B cell (primary cell): ENCODE data around the gene NCOA7. TPM values are rescaled to one million over a fixed set of nuclear protein-coding genes. Genes with fewer than 3 reads are reported as not detected.

ENCODE experiments used
- ATAC-seq: fragments of 200-7000 bp; cut with Tn5 transposase; one replicate; pipeline ENCODE4 v1.10.0; 2021; ENCODE audit warnings: low read depth, mild to moderate bottlenecking, moderate number of reproducible peaks, moderate library complexity
- CTCF ChIA-PET: fragments of 350-600 bp; sonication (Branson Sonifier 250); formaldehyde crosslinking; loops from one replicate; lab custom pipeline; 2021; ENCODE audit warnings: antibody characterized with exemption, inconsistent platforms; lab: Charles Lee
- POLR2A ChIA-PET: fragments of 350-600 bp; sonication (Branson Sonifier 250); formaldehyde crosslinking; loops from one replicate; lab custom pipeline; 2021; ENCODE audit warnings: antibody characterized with exemption; lab: Charles Lee
- DNase-seq: peaks from one replicate; pipeline ENCODE4 v3.0.0; 2013
- H2AFZ ChIP-seq: 2 replicates; pipeline ENCODE4 v1.6.1; 2012; ENCODE audit warnings: mild to moderate bottlenecking, low read depth, low read length; ENCODE audit not compliant: insufficient read depth, poor library complexity, severe bottlenecking
- H3K27ac ChIP-seq, 2 donors: 1 replicate in 1 of 2; 2 replicates in 1 of 2; pipeline ENCODE4 v1.5.1; 2012 to 2013; ENCODE audit warnings: low read length in 2 of 2, mild to moderate bottlenecking in 2 of 2, moderate library complexity in 1 of 2
- H3K27me3 ChIP-seq, 4 experiments: fragments of 200-600 bp in 1 of 4; sonication (generic) in 1 of 4; replicated peaks in 1 of 4; 1 replicate in 2 of 4; 2 replicates in 2 of 4; pipeline versions ENCODE4 v1.6.1 to v1.7.0; 2013 to 2016; ENCODE audit warnings: low read length in 3 of 4, mild to moderate bottlenecking in 2 of 4, mixed read lengths in 1 of 4, moderate library complexity in 1 of 4; ENCODE audit not compliant: insufficient read depth in 4 of 4, control insufficient read depth in 3 of 4; ENCODE audit errors: control extremely low read depth in 1 of 4
- H3K36me3 ChIP-seq, 2 experiments: replicated peaks in 1 of 2; 1 replicate in 1 of 2; 2 replicates in 1 of 2; pipeline versions ENCODE4 v1.6.1 to v1.7.1; 2013; ENCODE audit warnings: low read length in 1 of 2; ENCODE audit not compliant: insufficient read depth in 2 of 2, control insufficient read depth in 1 of 2; ENCODE audit errors: control extremely low read depth in 1 of 2, extremely low read depth in 1 of 2
- H3K4me1 ChIP-seq, 2 donors: fragments of 200-600 bp in 1 of 2; sonication (generic) in 1 of 2; 1 replicate in 1 of 2; 2 replicates in 1 of 2; pipeline versions ENCODE4 v1.5.1 to v1.6.1; 2013 to 2017; ENCODE audit warnings: low read length in 2 of 2; ENCODE audit not compliant: control insufficient read depth in 2 of 2, insufficient read depth in 2 of 2
- H3K4me2 ChIP-seq: replicated peaks from 2 replicates; pipeline ENCODE3; 2012; ENCODE audit warnings: mild to moderate bottlenecking, low read depth, low read length; ENCODE audit not compliant: poor library complexity, severe bottlenecking
- H3K4me3 ChIP-seq, 5 experiments: fragments of 200-600 bp in 1 of 5; sonication (generic) in 1 of 5; 1 replicate in 3 of 5; 2 replicates in 2 of 5; pipeline versions ENCODE4 v1.5.1 to v1.7.0; 2011 to 2016; ENCODE audit warnings: low read length in 4 of 5, mild to moderate bottlenecking in 4 of 5, low read depth in 2 of 5, control low read depth in 1 of 5, moderate library complexity in 1 of 5; ENCODE audit not compliant: insufficient read depth in 1 of 5; ENCODE audit errors: control extremely low read depth in 1 of 5, extremely low read depth in 1 of 5
- H3K79me2 ChIP-seq: fragments of 200-600 bp; sonication (generic); one replicate; pipeline ENCODE4 v1.6.0; 2016; ENCODE audit warnings: low read length; ENCODE audit not compliant: control insufficient read depth, insufficient read depth
- H3K9ac ChIP-seq: fragments of 200-600 bp; sonication (generic); 2 replicates; pipeline ENCODE4 v1.6.1; 2017; ENCODE audit warnings: mild to moderate bottlenecking, low read length, moderate library complexity
- H3K9me3 ChIP-seq, 3 donors: one replicate each; pipeline versions ENCODE4 v1.6.1 to v1.7.1; 2013; ENCODE audit warnings: low read length in 2 of 3; ENCODE audit not compliant: control insufficient read depth in 2 of 3, insufficient read depth in 1 of 3; ENCODE audit errors: control extremely low read depth in 1 of 3
- H4K20me1 ChIP-seq: 2 replicates; pipeline ENCODE4 v1.6.0; 2012; ENCODE audit warnings: mild to moderate bottlenecking, low read length; ENCODE audit not compliant: insufficient read depth, control insufficient read depth, poor library complexity, severe bottlenecking
- H3K27ac Mint-ChIP-seq: one replicate; pipeline ENCODE4 v1.8.0; 2021; ENCODE audit warnings: mixed read lengths
- H3K27me3 Mint-ChIP-seq: one replicate; pipeline ENCODE4 v1.8.0; 2021; ENCODE audit warnings: mixed read lengths
- H3K4me1 Mint-ChIP-seq: one replicate; pipeline ENCODE4 v1.8.0; 2021; ENCODE audit warnings: mixed read lengths
- H3K4me3 Mint-ChIP-seq: one replicate; pipeline ENCODE4 v1.8.0; 2021; ENCODE audit warnings: mixed read lengths
- H3K9me3 Mint-ChIP-seq: one replicate; pipeline ENCODE4 v1.8.0; 2022; ENCODE audit warnings: mixed read lengths; ENCODE audit not compliant: insufficient read depth
- CTCF ChIP-seq: fragments of 200-600 bp; IDR thresholded peaks from one replicate; pipeline ENCODE4 v1.8.0; 2022; ENCODE audit warnings: antibody characterized with exemption, mild to moderate bottlenecking
- EZH2 ChIP-seq: IDR thresholded peaks from 2 replicates; pipeline ENCODE4 v1.6.1; 2012; ENCODE audit warnings: borderline replicate concordance, low read depth, mild to moderate bottlenecking, moderate library complexity, low read length; ENCODE audit not compliant: insufficient read depth, poor library complexity, severe bottlenecking
- WGBS: methylation state at CpG from one replicate; pipeline ENCODE4 v1.1.5; 2013; ENCODE audit warnings: missing lambda C conversion rate; ENCODE audit not compliant: insufficient coverage; 5-methylcytosine and 5-hydroxymethylcytosine counted together
- intact Hi-C: fragments of 100-400 bp; cut with micrococcal nuclease; formaldehyde crosslinking; loops from one replicate; pipeline ENCODE4 v1.10.0; 2022
- polyA plus RNA-seq: library from polyadenylated mRNA; depleted of rRNA; stranded (reverse); fragments of >200 nt; gene quantifications from 2 replicates; pipeline ENCODE4 v1.2.3, GENCODE V29; 2012
- total RNA-seq, 2 donors: library from RNA; stranded (reverse); fragments of 120-200 nt in 1 of 2; gene quantifications; 1 replicate in 1 of 2; 2 replicates in 1 of 2; pipeline versions ENCODE4 v1.2.3 to v1.2.4, GENCODE V29; 2013 to 2022

Gene NCOA7
- total and polyA plus RNA-seq, 2 donors (not counting 1 experiment from before 2014, with no cell fraction given) = 10.9 to 27.4 TPM

GRCh38 chr6:125806813-125807212 is 16.1 kb downstream of the NCOA7 start:
- intact Hi-C loops = no loop called here
- H3K27ac ChIP-seq = no peak overlapping the region
- TF ChIP-seq EZH2 (no peak), CTCF (no peak)
- 27% methylated on average over 2 of the region's 4 CpGs for WGBS
- H3K4me3 ChIP-seq = no peak overlapping the region
- H3K27me3 ChIP-seq = no peaks in the 10 kb centered on the region
- H4K20me1 ChIP-seq = no peaks in the 10 kb centered on the region
- no peaks in the 10 kb centered on the region for H3K9me3 ChIP-seq
- Mint-ChIP-seq H3K4me1 (peaks cover 72% of the 10 kb centered on the region), H3K27ac (no peak overlapping the region), H3K9me3 (no peaks in the 10 kb centered on the region), H3K4me3 (no peak overlapping the region), H3K27me3 (no peaks in the 10 kb centered on the region)
- no peak for DNase-seq
- ATAC-seq = no peak
- H3K4me2 ChIP-seq = no peak overlapping the region
- ChIA-PET CTCF (interaction anchor here (2.3 kb wide), 1 partner anchor 15 kb away, joined by 6 read pairs; no protein-coding TSS in a partner anchor), POLR2A (no interaction called here)
- H2AFZ ChIP-seq = no peak overlapping the region
- H3K9ac ChIP-seq = no peak overlapping the region
- H3K4me1 ChIP-seq = peaks cover 13 to 61% of the 10 kb centered on the region in 2 donors
- H3K36me3 ChIP-seq = no peaks in the 10 kb centered on the region
- peaks cover 51% of the 10 kb centered on the region for H3K79me2 ChIP-seq

GRCh38 chr6:125807293-125807692 is 16.5 kb downstream of the NCOA7 start:
- Mint-ChIP-seq H3K27ac (no peak overlapping the region), H3K4me1 (peaks cover 77% of the 10 kb centered on the region), H3K27me3 (no peaks in the 10 kb centered on the region), H3K9me3 (no peaks in the 10 kb centered on the region), H3K4me3 (no peak overlapping the region)
- no peak overlapping the region for H3K4me3 ChIP-seq
- ATAC-seq (no peak), DNase-seq (no peak)
- intact Hi-C loops = no loop called here
- TF ChIP-seq EZH2 (no peak), CTCF (no peak)
- no peak overlapping the region for H2AFZ ChIP-seq
- no peaks in the 10 kb centered on the region for H3K27me3 ChIP-seq
- no peak overlapping the region for H3K9ac ChIP-seq
- H4K20me1 ChIP-seq = no peaks in the 10 kb centered on the region
- WGBS = no CpG with 5 or more reads among the region's 4 CpGs
- peaks cover 14 to 65% of the 10 kb centered on the region in 2 donors for H3K4me1 ChIP-seq
- CTCF ChIA-PET = interaction anchor here (2.3 kb wide), 1 partner anchor 15 kb away, joined by 6 read pairs; no protein-coding TSS in a partner anchor
- no peaks in the 10 kb centered on the region for H3K9me3 ChIP-seq
- POLR2A ChIA-PET = no interaction called here
- H3K27ac ChIP-seq = no peak overlapping the region
- no peaks in the 10 kb centered on the region for H3K36me3 ChIP-seq
- H3K4me2 ChIP-seq = no peak overlapping the region
- peaks cover 49% of the 10 kb centered on the region for H3K79me2 ChIP-seq
